GM23338 (cell line): Measurements from ENCODE around the gene ZBBX. TPM values are rescaled to one million over a fixed set of nuclear protein-coding genes. Genes with fewer than 3 reads are reported as not detected.

Experiments
- CREB1 ChIP-seq: fragments of 250-450 bp; sonication (Bioruptor Pico); IDR thresholded peaks from 2 replicates; pipeline ENCODE4 v1.5.0; 2020; ENCODE audit warnings: low read depth, mild to moderate bottlenecking, moderate library complexity
- EZH2 ChIP-seq: fragments of 200-600 bp; sonication (generic); IDR thresholded peaks from one replicate; pipeline ENCODE4 v1.8.0; 2017; ENCODE audit warnings: antibody characterized with exemption, mild to moderate bottlenecking, low read depth; ENCODE audit not compliant: unreplicated experiment
- JUNB ChIP-seq: IDR thresholded peaks from one replicate; pipeline ENCODE4 v1.6.1; 2016; ENCODE audit warnings: antibody characterized with exemption; ENCODE audit not compliant: unreplicated experiment
- POLR2AphosphoS5 ChIP-seq: IDR thresholded peaks from 2 replicates; pipeline ENCODE4 v1.6.1; 2016; ENCODE audit warnings: antibody characterized with exemption, low read depth
- STAT1 ChIP-seq: IDR thresholded peaks from one replicate; pipeline ENCODE4 v1.6.1; 2016; ENCODE audit warnings: antibody characterized with exemption; ENCODE audit not compliant: unreplicated experiment
- ZNF331 ChIP-seq: fragments of 250-450 bp; sonication (Bioruptor Pico); IDR thresholded peaks from 2 replicates; pipeline ENCODE4 v1.5.0; 2020; ENCODE audit warnings: low read depth, mild to moderate bottlenecking, moderate library complexity
- polyA plus RNA-seq: library from polyadenylated mRNA; unstranded; fragments of >200 nt; fragmentation: Nextera tagmentation; extraction: Ambion mirVana; gene quantifications from 2 replicates; pipeline ENCODE4 v1.2.1, GENCODE V29; 2016
- total RNA-seq: library from RNA; depleted of rRNA; stranded (reverse); fragments of >200 nt; shearing (Covaris generic); gene quantifications from 2 replicates; pipeline ENCODE4 v1.2.3, GENCODE V29; 2014
- TF ChIP-seq, protein P1 (sequence below): fragments of 250-450 bp; sonication (Bioruptor Pico); IDR thresholded peaks from 2 replicates; pipeline ENCODE4 v1.5.0; 2020; ENCODE audit warnings: mild to moderate bottlenecking, moderate library complexity
- TF ChIP-seq, protein P2 (sequence below): IDR thresholded peaks from one replicate; pipeline ENCODE4 v1.6.1; 2018; ENCODE audit warnings: antibody characterized with exemption; ENCODE audit not compliant: unreplicated experiment

ZBBX gene
- total and polyA plus RNA-seq, 2 experiments from 2014 or later = 0.90 to 1.1 TPM

DNA sequence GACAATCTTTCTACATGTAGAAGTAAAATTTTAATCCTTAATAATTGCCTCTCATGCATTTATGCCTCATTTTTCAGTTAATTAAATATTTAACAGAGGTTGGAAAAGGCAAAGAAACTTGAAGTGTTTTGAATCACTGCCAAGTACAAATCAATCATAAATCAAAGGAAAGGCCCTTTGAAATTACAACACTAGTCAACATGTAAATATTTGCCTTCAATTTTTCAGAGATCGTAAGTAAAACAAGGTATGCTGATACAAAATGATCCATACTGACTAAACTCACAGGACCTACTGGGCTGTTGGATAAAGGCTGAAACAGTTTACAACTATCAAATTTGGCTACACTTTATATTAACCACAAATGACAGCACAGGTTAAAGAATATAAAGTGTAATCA is 33.9 kb downstream of the ZBBX start (continued):
- TF ChIP-seq, protein P1, sequence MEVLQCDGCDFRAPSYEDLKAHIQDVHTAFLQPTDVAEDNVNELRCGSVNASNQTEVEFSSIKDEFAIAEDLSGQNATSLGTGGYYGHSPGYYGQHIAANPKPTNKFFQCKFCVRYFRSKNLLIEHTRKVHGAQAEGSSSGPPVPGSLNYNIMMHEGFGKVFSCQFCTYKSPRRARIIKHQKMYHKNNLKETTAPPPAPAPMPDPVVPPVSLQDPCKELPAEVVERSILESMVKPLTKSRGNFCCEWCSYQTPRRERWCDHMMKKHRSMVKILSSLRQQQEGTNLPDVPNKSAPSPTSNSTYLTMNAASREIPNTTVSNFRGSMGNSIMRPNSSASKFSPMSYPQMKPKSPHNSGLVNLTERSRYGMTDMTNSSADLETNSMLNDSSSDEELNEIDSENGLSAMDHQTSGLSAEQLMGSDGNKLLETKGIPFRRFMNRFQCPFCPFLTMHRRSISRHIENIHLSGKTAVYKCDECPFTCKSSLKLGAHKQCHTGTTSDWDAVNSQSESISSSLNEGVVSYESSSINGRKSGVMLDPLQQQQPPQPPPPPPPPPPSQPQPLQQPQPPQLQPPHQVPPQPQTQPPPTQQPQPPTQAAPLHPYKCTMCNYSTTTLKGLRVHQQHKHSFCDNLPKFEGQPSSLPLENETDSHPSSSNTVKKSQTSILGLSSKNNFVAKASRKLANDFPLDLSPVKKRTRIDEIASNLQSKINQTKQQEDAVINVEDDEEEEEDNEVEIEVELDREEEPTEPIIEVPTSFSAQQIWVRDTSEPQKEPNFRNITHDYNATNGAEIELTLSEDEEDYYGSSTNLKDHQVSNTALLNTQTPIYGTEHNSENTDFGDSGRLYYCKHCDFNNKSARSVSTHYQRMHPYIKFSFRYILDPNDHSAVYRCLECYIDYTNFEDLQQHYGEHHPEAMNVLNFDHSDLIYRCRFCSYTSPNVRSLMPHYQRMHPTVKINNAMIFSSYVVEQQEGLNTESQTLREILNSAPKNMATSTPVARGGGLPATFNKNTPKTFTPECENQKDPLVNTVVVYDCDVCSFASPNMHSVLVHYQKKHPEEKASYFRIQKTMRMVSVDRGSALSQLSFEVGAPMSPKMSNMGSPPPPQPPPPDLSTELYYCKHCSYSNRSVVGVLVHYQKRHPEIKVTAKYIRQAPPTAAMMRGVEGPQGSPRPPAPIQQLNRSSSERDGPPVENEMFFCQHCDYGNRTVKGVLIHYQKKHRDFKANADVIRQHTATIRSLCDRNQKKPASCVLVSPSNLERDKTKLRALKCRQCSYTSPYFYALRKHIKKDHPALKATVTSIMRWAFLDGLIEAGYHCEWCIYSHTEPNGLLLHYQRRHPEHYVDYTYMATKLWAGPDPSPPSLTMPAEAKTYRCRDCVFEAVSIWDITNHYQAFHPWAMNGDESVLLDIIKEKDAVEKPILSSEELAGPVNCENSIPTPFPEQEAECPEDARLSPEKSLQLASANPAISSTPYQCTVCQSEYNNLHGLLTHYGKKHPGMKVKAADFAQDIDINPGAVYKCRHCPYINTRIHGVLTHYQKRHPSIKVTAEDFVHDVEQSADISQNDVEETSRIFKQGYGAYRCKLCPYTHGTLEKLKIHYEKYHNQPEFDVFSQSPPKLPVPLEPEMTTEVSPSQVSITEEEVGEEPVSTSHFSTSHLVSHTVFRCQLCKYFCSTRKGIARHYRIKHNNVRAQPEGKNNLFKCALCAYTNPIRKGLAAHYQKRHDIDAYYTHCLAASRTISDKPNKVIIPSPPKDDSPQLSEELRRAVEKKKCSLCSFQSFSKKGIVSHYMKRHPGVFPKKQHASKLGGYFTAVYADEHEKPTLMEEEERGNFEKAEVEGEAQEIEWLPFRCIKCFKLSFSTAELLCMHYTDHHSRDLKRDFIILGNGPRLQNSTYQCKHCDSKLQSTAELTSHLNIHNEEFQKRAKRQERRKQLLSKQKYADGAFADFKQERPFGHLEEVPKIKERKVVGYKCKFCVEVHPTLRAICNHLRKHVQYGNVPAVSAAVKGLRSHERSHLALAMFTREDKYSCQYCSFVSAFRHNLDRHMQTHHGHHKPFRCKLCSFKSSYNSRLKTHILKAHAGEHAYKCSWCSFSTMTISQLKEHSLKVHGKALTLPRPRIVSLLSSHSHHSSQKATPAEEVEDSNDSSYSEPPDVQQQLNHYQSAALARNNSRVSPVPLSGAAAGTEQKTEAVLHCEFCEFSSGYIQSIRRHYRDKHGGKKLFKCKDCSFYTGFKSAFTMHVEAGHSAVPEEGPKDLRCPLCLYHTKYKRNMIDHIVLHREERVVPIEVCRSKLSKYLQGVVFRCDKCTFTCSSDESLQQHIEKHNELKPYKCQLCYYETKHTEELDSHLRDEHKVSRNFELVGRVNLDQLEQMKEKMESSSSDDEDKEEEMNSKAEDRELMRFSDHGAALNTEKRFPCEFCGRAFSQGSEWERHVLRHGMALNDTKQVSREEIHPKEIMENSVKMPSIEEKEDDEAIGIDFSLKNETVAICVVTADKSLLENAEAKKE (CRISPR knock-in tag) = no peak
- TF ChIP-seq POLR2AphosphoS5 (no peak), STAT1 (no peak), JUNB (no peak), ZNF331 (CRISPR knock-in tag) (no peak), CREB1 (CRISPR knock-in tag) (no peak), EZH2 (no peak)
- TF ChIP-seq, protein P2, sequence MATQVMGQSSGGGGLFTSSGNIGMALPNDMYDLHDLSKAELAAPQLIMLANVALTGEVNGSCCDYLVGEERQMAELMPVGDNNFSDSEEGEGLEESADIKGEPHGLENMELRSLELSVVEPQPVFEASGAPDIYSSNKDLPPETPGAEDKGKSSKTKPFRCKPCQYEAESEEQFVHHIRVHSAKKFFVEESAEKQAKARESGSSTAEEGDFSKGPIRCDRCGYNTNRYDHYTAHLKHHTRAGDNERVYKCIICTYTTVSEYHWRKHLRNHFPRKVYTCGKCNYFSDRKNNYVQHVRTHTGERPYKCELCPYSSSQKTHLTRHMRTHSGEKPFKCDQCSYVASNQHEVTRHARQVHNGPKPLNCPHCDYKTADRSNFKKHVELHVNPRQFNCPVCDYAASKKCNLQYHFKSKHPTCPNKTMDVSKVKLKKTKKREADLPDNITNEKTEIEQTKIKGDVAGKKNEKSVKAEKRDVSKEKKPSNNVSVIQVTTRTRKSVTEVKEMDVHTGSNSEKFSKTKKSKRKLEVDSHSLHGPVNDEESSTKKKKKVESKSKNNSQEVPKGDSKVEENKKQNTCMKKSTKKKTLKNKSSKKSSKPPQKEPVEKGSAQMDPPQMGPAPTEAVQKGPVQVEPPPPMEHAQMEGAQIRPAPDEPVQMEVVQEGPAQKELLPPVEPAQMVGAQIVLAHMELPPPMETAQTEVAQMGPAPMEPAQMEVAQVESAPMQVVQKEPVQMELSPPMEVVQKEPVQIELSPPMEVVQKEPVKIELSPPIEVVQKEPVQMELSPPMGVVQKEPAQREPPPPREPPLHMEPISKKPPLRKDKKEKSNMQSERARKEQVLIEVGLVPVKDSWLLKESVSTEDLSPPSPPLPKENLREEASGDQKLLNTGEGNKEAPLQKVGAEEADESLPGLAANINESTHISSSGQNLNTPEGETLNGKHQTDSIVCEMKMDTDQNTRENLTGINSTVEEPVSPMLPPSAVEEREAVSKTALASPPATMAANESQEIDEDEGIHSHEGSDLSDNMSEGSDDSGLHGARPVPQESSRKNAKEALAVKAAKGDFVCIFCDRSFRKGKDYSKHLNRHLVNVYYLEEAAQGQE = no peak
